Natural killer cell (primary cell): ENCODE results near the gene CD276. TPM values are rescaled to one million over a fixed set of nuclear protein-coding genes. Genes with fewer than 3 reads are reported as not detected.

ENCODE experiments used
- ATAC-seq, 3 donors: fragments of 150-1000 bp in 2 of 3; fragments of 200-7000 bp in 1 of 3; cut with Tn5 transposase; 1 replicate in 1 of 3; 2 replicates in 2 of 3; pipeline ENCODE4 v1.10.0; 2021; ENCODE audit warnings: mild to moderate bottlenecking in 2 of 3, moderate library complexity in 2 of 3
- DNase-seq, 2 donors: peaks; one replicate each; pipeline versions ENCODE4 v3.0.0 to v3.0.0-alpha.2; 2013 to 2021; ENCODE audit warnings: mixed read lengths in 1 of 2
- H3K27ac ChIP-seq: one replicate; pipeline ENCODE4 v1.5.1; 2013; ENCODE audit warnings: mild to moderate bottlenecking, low read length
- H3K27me3 ChIP-seq: one replicate; pipeline ENCODE4 v1.6.1; 2013; ENCODE audit warnings: low read length; ENCODE audit not compliant: control insufficient read depth, insufficient read depth
- H3K36me3 ChIP-seq: one replicate; pipeline ENCODE4 v1.6.1; 2013; ENCODE audit warnings: low read length; ENCODE audit not compliant: control insufficient read depth, insufficient read depth
- H3K4me1 ChIP-seq: one replicate; pipeline ENCODE4 v1.6.1; 2013; ENCODE audit warnings: low read length; ENCODE audit not compliant: control insufficient read depth, insufficient read depth
- H3K4me3 ChIP-seq: one replicate; pipeline ENCODE4 v1.5.1; 2013; ENCODE audit warnings: low read length
- H3K9me3 ChIP-seq: one replicate; pipeline ENCODE4 v1.6.1; 2013; ENCODE audit warnings: low read length; ENCODE audit not compliant: control insufficient read depth, insufficient read depth
- H3K27ac Mint-ChIP-seq, 2 donors: one replicate each; pipeline ENCODE4 v1.8.0; 2022; ENCODE audit warnings: mild to moderate bottlenecking in 2 of 2, mixed read lengths in 2 of 2, moderate library complexity in 1 of 2
- H3K27me3 Mint-ChIP-seq, 2 donors: one replicate each; pipeline ENCODE4 v1.8.0; 2022; ENCODE audit warnings: low read depth in 2 of 2, mixed read lengths in 2 of 2
- H3K36me3 Mint-ChIP-seq: one replicate; pipeline ENCODE4 v1.8.0; 2022; ENCODE audit warnings: mixed read lengths
- H3K4me1 Mint-ChIP-seq, 2 donors: one replicate each; pipeline ENCODE4 v1.8.0; 2022; ENCODE audit warnings: mixed read lengths in 2 of 2
- H3K4me3 Mint-ChIP-seq: one replicate; pipeline ENCODE4 v1.8.0; 2022; ENCODE audit warnings: mild to moderate bottlenecking, moderate library complexity, mixed read lengths
- H3K9me3 Mint-ChIP-seq, 2 donors: one replicate each; pipeline ENCODE4 v1.8.0; 2022; ENCODE audit warnings: mixed read lengths in 2 of 2
- CTCF ChIP-seq: fragments of 200-600 bp; IDR thresholded peaks from one replicate; pipeline ENCODE4 v1.8.0; 2022; ENCODE audit warnings: antibody characterized with exemption
- WGBS: methylation state at CpG from one replicate; pipeline ENCODE4 v1.1.7; 2013; ENCODE audit warnings: missing lambda C conversion rate; ENCODE audit not compliant: insufficient coverage; 5-methylcytosine and 5-hydroxymethylcytosine counted together
- intact Hi-C: fragments of 100-400 bp; cut with micrococcal nuclease; formaldehyde crosslinking; loops from one replicate; pipeline ENCODE4 v1.14.2; 2022
- total RNA-seq, 4 donors: library from RNA; stranded (reverse); fragments of 120-200 nt in 1 of 4; gene quantifications; one replicate each; pipeline versions ENCODE4 v1.2.3 to v1.2.4, GENCODE V29; 2013 to 2022

CD276 gene
- total RNA-seq, 3 donors from 2014 or later (not counting 1 experiment from before 2014, with no cell fraction given) = not detected

DNA sequence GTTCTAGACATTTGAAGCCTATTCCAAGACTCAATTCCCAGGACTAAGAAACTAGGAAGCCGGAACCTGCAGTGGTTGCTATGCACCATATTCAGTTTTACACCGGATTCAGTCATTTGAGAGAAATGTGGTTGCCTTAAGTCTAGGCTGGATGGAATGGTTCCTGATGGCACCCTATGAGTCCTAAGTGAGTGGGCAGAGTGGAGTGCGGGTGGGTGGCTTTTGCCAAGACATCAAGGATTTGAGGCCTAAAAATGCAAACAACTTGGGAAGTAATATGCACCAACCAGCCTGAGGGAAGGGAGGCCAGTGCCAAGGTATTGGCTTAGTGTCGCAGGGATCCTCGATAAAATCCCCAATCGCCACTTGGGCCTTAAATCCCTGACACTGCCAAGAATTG lies 4.2 kb upstream of the CD276 start:
- Mint-ChIP-seq H3K27ac (no peak overlapping the region), H3K27me3 (peaks cover 14 to 20% of the 10 kb centered on the region in 2 donors), H3K9me3 (no peaks in the 10 kb centered on the region), H3K36me3 (no peaks in the 10 kb centered on the region), H3K4me1 (peaks cover 0 to 3% of the 10 kb centered on the region in 2 donors), H3K4me3 (no peak overlapping the region)
- Histone ChIP-seq H3K4me1 (peaks cover 11% of the 10 kb centered on the region), H3K27me3 (peaks cover 9% of the 10 kb centered on the region), H3K36me3 (no peaks in the 10 kb centered on the region), H3K9me3 (no peaks in the 10 kb centered on the region), H3K4me3 (no peak overlapping the region), H3K27ac (no peak overlapping the region)
- no peak for TF ChIP-seq CTCF
- intact Hi-C loops = no loop called here
- 96% methylated on average over 6 of the region's 6 CpGs for WGBS
- no peak for DNase-seq
- no peak for ATAC-seq

- peaks cover 12% of the 10 kb centered on the region for H3K4me1 ChIP-seq
- H3K27ac Mint-ChIP-seq = no peak overlapping the region
- peaks cover 20 to 26% of the 10 kb centered on the region in 2 donors for H3K27me3 Mint-ChIP-seq
- no peaks in the 10 kb centered on the region for H3K9me3 Mint-ChIP-seq
- H3K4me1 Mint-ChIP-seq = peaks cover 0 to 5% of the 10 kb centered on the region in 2 donors
- H3K27me3 ChIP-seq = peaks cover 12% of the 10 kb centered on the region
- H3K36me3 ChIP-seq = no peaks in the 10 kb centered on the region
- H3K4me3 ChIP-seq = no peak overlapping the region
- no peaks in the 10 kb centered on the region for H3K9me3 ChIP-seq
- H3K36me3 Mint-ChIP-seq = no peaks in the 10 kb centered on the region
- no peak for DNase-seq
- 72% methylated on average over 2 of the region's 2 CpGs for WGBS
- no peak for TF ChIP-seq CTCF
- no peak for ATAC-seq
- H3K4me3 Mint-ChIP-seq = no peak overlapping the region
- H3K27ac ChIP-seq = no peak overlapping the region
- intact Hi-C loops = no loop called here
These were observed 3.6 kb upstream of the CD276 start for GRCh38 chr15:73680549-73680948.

- H3K27ac Mint-ChIP-seq = no peak overlapping the region
- peaks cover 24 to 31% of the 10 kb centered on the region in 2 donors for H3K27me3 Mint-ChIP-seq
- ATAC-seq (no peak), DNase-seq (no peak)
- Histone ChIP-seq H3K9me3 (no peaks in the 10 kb centered on the region), H3K4me1 (peaks cover 12% of the 10 kb centered on the region), H3K4me3 (no peak overlapping the region), H3K27ac (no peak overlapping the region), H3K27me3 (peaks cover 18% of the 10 kb centered on the region), H3K36me3 (no peaks in the 10 kb centered on the region)
- intact Hi-C loops = no loop called here
- peaks cover 0 to 5% of the 10 kb centered on the region in 2 donors for H3K4me1 Mint-ChIP-seq
- WGBS = 60% methylated on average over 2 of the region's 3 CpGs
- no peak overlapping the region for H3K4me3 Mint-ChIP-seq
- no peaks in the 10 kb centered on the region for H3K36me3 Mint-ChIP-seq
- no peaks in the 10 kb centered on the region for H3K9me3 Mint-ChIP-seq
- TF ChIP-seq CTCF = no peak
These were observed 3.1 kb upstream of the CD276 start for GRCh38 chr15:73681063-73681462.

- Mint-ChIP-seq H3K27ac (no peak overlapping the region), H3K4me3 (no peak overlapping the region), H3K9me3 (no peaks in the 10 kb centered on the region), H3K36me3 (no peaks in the 10 kb centered on the region), H3K4me1 (peaks cover 0 to 5% of the 10 kb centered on the region in 2 donors), H3K27me3 (peaks cover 30 to 40% of the 10 kb centered on the region in 2 donors)
- H3K27ac ChIP-seq = no peak overlapping the region
- H3K4me1 ChIP-seq = peaks cover 12% of the 10 kb centered on the region
- H3K9me3 ChIP-seq = no peaks in the 10 kb centered on the region
- H3K36me3 ChIP-seq = no peaks in the 10 kb centered on the region
- intact Hi-C loops = no loop called here
- ATAC-seq (no peak), DNase-seq (no peak)
- peaks cover 22% of the 10 kb centered on the region for H3K27me3 ChIP-seq
- no peak for TF ChIP-seq CTCF
- WGBS = 89% methylated on average over 3 of the region's 3 CpGs
- no peak overlapping the region for H3K4me3 ChIP-seq
These were observed 2.2 kb upstream of the CD276 start for GRCh38 chr15:73681856-73682599.
